Endothelial cell (in vitro differentiated cells): ENCODE data around the gene SNCB. TPM values are rescaled to one million over a fixed set of nuclear protein-coding genes. Genes with fewer than 3 reads are reported as not detected.

Experiments used
- DNase-seq: peaks from one replicate; pipeline ENCODE4 v3.0.0; 2021; ENCODE audit warnings: low spot score
- H3K27ac Mint-ChIP-seq: one replicate; pipeline ENCODE4 v1.8.0; 2021; ENCODE audit warnings: mixed read lengths, inconsistent platforms; ENCODE audit not compliant: unreplicated experiment
- H3K27me3 Mint-ChIP-seq: one replicate; pipeline ENCODE4 v1.8.0; 2021; ENCODE audit warnings: mild to moderate bottlenecking, moderate library complexity, mixed read lengths, inconsistent platforms; ENCODE audit not compliant: unreplicated experiment
- H3K36me3 Mint-ChIP-seq: one replicate; pipeline ENCODE4 v1.8.0; 2021; ENCODE audit warnings: mild to moderate bottlenecking, low read depth, mixed read lengths, inconsistent platforms; ENCODE audit not compliant: unreplicated experiment
- H3K4me1 Mint-ChIP-seq: one replicate; pipeline ENCODE4 v1.8.0; 2021; ENCODE audit warnings: mild to moderate bottlenecking, mixed read lengths, inconsistent platforms; ENCODE audit not compliant: unreplicated experiment
- H3K4me3 Mint-ChIP-seq: one replicate; pipeline ENCODE4 v1.8.0; 2021; ENCODE audit warnings: mild to moderate bottlenecking, mixed read lengths, inconsistent platforms; ENCODE audit not compliant: unreplicated experiment
- H3K9me3 Mint-ChIP-seq: one replicate; pipeline ENCODE4 v1.8.0; 2021; ENCODE audit warnings: mixed read lengths, inconsistent platforms; ENCODE audit not compliant: unreplicated experiment
- total RNA-seq: library from RNA; stranded (reverse); fragmentation: NEBNext Ultra II Directional; extraction: Animal tissue kit (Norgen Biotek cat#: 25700); gene quantifications from one replicate; pipeline ENCODE4 v1.2.1, GENCODE V29; 2021; ENCODE audit not compliant: unreplicated experiment
- TF ChIP-seq, protein P1 (sequence below): fragments of 200-600 bp; sonication (generic); IDR thresholded peaks from one replicate; pipeline ENCODE4 v1.5.0; 2021; ENCODE audit warnings: antibody characterized with exemption; ENCODE audit not compliant: unreplicated experiment

SNCB gene
- total RNA-seq, 1 donor from 2014 or later = 0.80 TPM

DNA sequence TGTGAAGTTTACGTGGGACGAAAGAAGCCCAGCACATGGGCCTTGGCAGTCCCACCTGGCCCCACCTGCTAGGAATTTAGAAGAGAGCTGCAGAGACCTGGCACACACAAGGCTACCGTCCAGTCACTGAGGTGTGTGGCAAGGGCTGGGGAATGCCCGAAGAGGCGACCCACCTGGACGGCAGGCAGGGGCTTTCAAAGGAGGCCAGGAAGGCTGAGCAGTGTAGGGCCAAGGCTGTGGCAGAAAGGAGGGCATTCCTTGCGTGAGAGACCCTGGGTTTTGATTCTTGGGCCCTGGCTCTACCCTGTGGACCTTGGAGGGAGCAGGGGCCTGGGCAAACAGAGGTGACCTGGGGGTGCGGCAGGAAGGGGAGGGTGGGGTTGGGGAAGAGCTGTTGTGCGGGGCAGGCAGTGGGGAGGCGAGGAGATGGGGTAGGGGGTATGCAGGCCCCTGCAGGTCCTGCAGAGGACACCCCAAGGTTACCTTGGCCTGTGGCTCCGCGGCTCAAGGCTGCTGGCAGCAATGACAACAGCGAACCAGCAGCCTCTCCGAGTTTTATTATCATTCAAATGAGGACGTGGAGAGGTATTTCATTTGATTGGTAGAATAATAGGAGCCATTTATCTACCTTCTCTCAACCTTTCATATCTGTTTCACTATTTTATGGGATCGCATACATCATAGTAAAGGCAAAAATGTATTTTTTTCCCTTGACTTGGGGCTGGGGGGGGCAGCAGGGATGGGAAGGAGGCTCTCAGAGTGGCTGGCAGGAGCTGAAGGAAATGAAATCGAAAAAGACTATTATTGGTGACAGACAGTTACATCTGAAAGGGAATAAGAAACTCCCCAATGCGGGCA is 41.8 kb upstream of the SNCB start:
- Mint-ChIP-seq H3K36me3 (no peaks in the 10 kb centered on the region), H3K9me3 (no peaks in the 10 kb centered on the region), H3K4me1 (no peaks in the 10 kb centered on the region), H3K27ac (no peak overlapping the region), H3K27me3 (peaks cover 5% of the 10 kb centered on the region), H3K4me3 (no peak overlapping the region)
- TF ChIP-seq, protein P1, sequence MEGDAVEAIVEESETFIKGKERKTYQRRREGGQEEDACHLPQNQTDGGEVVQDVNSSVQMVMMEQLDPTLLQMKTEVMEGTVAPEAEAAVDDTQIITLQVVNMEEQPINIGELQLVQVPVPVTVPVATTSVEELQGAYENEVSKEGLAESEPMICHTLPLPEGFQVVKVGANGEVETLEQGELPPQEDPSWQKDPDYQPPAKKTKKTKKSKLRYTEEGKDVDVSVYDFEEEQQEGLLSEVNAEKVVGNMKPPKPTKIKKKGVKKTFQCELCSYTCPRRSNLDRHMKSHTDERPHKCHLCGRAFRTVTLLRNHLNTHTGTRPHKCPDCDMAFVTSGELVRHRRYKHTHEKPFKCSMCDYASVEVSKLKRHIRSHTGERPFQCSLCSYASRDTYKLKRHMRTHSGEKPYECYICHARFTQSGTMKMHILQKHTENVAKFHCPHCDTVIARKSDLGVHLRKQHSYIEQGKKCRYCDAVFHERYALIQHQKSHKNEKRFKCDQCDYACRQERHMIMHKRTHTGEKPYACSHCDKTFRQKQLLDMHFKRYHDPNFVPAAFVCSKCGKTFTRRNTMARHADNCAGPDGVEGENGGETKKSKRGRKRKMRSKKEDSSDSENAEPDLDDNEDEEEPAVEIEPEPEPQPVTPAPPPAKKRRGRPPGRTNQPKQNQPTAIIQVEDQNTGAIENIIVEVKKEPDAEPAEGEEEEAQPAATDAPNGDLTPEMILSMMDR = no peak
- no peak for DNase-seq

DNA sequence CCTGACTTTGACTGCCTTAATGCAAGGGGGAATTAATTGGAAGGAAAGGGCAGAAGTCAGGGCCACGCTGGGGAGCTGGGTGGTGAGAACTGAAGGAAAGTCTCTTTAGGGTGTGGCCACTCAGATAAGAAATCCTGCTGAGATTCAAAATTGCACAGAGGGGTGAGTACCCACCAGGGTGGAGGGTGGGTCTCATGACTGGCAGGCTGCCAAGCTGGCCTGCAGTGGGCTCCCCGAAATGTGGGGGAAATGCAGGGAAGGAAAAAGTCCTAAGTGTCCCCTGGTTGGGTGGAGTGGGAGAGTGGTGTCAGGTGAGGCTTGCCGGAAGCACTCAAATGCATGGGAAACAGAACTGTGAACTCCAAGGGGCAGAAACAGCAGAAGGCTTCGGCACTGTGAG is 41.1 kb upstream of the SNCB start:
- Mint-ChIP-seq H3K4me3 (no peak overlapping the region), H3K9me3 (no peaks in the 10 kb centered on the region), H3K27me3 (peaks cover 5% of the 10 kb centered on the region), H3K4me1 (no peaks in the 10 kb centered on the region), H3K27ac (no peak overlapping the region), H3K36me3 (no peaks in the 10 kb centered on the region)
- TF ChIP-seq, protein P1 = no peak
- DNase-seq = no peak

DNA sequence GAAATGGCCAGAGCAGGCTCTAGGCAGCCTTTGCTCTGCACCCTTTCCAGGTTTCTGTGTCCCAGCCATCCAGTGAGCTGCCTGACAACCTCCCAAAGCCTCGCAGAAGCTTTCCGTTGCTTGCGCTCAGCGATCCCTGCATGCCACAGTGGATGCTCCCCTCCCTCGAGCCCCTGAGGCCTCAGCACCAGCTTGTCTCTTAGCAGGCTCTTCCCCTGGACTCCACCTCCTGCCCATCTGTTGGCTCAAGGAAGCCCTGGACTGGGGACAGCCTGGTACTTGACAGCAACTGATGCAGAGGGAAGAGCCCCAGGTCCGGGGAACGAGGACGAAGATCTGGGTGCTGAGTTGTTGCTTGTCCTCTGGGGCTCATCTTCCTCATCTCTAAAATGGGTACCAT is 40.1 kb upstream of the SNCB start:
- no peak for DNase-seq
- Mint-ChIP-seq H3K9me3 (no peaks in the 10 kb centered on the region), H3K4me3 (no peak overlapping the region), H3K4me1 (no peaks in the 10 kb centered on the region), H3K27ac (no peak overlapping the region), H3K36me3 (no peaks in the 10 kb centered on the region), H3K27me3 (peaks cover 10% of the 10 kb centered on the region)
- TF ChIP-seq, protein P1 = no peak

DNA sequence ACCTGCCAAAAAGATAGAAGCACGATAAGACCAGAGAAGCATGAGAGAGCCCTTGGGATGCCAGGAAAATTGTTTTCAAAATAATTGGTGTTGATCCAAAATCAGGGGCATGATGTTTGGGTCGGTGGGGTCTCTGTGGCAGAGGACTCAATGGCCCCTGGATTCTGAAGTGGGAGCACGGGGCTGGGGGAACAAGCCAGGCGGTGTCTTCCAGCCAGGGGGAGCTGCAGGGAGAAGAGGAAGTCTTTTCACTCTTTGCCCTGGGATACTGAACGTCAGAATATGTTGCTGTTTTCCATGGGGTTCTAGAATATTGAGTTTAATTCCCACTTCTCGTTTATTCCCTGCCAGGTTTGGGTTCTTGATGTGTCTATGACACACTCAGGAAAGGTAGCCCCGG is 37.3 kb upstream of the SNCB start:
- Mint-ChIP-seq H3K27me3 (peaks cover 11% of the 10 kb centered on the region), H3K9me3 (no peaks in the 10 kb centered on the region), H3K27ac (no peak overlapping the region), H3K4me3 (no peak overlapping the region), H3K4me1 (no peaks in the 10 kb centered on the region), H3K36me3 (no peaks in the 10 kb centered on the region)
- DNase-seq = no peak
- TF ChIP-seq, protein P1 = no peak

DNA sequence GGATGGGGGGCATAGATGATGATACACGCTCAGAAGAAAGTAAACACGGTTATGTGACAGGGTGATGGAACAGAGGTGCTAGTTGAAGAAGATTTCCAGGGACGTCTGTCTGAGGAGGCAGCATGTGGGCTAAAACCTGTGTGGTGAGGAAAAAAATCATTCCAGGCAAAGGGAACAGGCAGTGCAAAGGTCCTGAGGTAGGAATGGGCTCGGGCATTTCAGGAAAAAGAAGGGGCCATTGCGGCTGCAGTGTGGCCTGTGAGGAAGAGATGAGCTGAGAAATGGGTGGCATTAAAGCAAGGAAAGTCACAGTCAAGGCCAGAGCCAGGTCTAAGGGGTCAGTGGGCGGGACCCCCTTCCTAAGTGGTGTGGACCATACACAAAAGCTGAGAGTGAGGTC is 35.2 kb upstream of the SNCB start:
- Mint-ChIP-seq H3K4me1 (no peaks in the 10 kb centered on the region), H3K9me3 (no peaks in the 10 kb centered on the region), H3K36me3 (no peaks in the 10 kb centered on the region), H3K27me3 (peaks cover 7% of the 10 kb centered on the region), H3K4me3 (no peak overlapping the region), H3K27ac (no peak overlapping the region)
- no peak for DNase-seq
- TF ChIP-seq, protein P1 = no peak
